Measurements from ENCODE around the gene CDH23.

DNA sequence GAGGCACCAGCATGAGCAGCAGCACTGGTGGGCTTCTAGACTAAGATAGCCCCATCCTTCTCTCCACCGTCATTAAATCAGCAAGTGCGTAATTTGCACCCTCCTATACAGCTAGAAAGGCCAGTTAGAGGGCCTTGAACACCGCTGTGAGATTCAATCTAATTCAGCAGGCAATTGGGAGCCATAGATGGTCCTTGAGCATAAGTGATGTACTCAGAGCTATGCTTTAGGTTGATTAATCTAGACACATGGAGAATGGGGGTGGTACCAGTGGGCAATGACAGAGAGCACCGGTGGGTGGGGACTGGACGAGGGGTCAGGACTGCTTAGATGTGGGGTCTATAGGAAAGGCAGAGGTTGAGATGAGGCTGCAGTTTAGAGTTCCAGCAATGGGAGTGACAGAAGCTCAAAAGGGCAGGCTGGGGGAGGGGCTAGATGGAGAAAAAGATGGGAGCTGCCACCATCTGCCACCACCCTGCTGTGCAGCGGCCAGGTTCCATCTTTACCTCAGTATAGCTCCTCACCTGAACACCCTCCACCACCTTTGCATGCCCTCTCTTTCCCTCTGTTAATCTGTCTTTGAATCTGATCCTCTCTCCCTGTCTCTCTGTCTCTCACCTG lies 235.6 kb downstream of the CDH23 start:
- no peak for TF ChIP-seq CTCF (optimal IDR thresholded peaks at IDR 0.05 in 1 of 3, IDR thresholded peaks at IDR 0.05 in 1 of 3, conservative IDR thresholded peaks at IDR 0.05 in 1 of 3; ENCODE audit: extremely low read depth in 1 of 3, insufficient read depth in 2 of 3, low read length in 3 of 3)
- TF ChIP-seq EZH2 (IDR thresholded peaks at IDR 0.05; ENCODE audit: low read length): no peak
